Effector CD8-positive, alpha-beta T cell (primary cell): ENCODE results near the gene ZNF446.
"Not testable (repeated sequence)": the region's sequence is repeated elsewhere in the genome, so short reads cannot be mapped to it uniquely, and the experiment has no call there.

Experiments
- DNase-seq: peaks from one replicate; lab custom pipeline; 2025; lab: John Stamatoyannopoulos, UW
- total RNA-seq, 4 experiments: gene quantifications; one replicate each; lab custom pipeline; 2026; lab: John Stamatoyannopoulos, UW

The ZNF446 gene
- 18.8 to 22.0 (median 20.0) reads per million in 4 experiments for total RNA-seq

DNA sequence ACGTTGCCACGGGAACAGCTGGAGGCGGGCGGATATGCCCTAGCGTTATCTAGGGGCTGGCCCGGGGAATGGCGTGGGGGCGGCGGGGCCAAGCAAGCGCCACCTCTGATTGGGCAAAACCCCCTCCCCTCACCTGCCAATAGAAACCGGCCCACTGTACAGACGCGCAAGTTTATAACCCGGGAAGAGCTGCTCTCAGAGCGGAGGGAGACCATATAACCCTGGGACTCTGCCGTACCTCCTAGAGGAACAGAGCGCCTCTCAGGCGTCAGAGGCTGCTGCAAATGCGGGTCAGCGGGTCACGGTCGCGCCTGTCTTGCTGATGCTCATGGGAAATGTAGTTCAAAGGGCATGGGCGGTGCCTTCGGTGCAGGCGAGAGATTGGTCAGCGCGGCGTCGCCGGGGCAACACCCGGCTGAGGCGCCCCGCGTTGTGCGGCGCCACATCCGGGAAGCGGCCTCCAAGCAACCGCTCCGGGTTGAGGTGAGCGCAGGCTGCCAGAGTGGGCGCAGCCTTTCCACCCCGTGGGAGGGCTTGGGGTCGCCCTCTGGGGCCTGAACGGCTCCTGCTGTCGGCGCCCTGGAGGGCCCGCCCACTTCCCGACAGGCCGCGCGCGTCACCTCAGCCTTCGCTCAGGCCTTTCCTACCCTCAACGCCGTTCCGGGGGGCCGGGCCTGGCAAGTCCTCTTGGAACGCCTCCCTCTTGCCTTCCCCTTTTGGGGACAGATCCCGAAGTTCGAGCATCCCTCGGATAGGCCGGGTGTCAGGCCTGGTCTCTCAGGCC lies at the start of gene ZNF446:
Gene ZNF446 (plus strand): TSS at position 639 of the 784 bp plus-strand sequence. CDS start 867 bp downstream, outside the sequence.
- peak; percentile 91 for DNase-seq

DNA sequence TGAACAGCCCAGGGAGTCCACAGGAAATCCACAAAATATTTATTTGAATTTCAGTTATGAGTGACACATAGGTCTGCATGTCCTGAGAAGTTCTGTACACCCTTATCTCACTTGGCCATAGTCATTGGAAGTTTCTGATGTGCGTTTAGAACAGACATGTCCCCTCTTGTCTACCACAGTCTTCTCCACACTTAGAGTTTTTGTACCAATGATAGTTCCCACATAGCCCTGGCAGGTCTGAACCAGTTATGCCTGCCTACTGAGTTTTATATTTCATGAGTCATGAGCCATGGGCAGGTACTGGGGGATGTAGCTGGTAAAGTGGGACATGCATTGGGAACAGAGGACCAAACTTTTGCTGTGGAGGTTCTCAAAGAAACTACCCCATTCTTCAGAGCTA lies 47.5 kb upstream of the ZNF446 start:
- DNase-seq = no peak

DNA sequence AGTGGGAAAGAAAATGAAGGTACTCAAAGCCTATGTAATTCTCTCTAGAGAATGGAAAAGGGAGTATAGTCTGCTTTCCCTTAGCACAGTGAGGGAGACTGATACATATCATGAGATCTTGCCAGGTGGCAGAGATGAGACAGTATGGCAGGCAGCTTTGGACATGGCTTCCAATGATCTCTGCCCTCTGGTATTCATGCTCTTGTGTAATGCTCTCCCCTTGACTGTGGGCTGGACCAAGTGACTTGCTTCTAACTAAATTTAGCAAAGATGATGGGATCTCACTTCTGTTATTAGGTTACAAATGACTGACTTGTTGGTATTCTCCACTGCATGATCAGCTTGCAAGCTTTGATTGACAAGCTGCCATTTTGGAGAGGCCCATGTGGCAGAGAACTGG lies 46.4 kb upstream of the ZNF446 start:
- no peak for DNase-seq

DNA sequence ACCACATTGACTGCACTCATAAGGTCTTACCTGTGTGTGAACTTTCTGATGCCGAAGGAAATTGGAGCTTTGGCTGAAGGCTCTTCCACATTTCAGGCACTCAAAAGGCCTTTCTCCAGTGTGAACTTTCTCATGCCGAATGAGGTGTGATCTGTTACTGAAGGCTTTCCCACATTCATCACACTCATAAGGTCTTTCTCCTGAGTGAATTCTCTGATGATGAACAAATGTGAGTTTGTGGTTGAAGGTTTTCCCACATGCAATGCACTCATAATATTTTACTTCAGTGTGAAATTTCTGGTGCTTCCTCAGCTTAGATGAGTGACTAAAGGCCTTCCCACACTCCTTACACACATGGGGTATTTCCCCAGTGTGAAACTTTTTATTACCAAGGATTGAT lies 41.9 kb upstream of the ZNF446 start:
- no peak for DNase-seq

DNA sequence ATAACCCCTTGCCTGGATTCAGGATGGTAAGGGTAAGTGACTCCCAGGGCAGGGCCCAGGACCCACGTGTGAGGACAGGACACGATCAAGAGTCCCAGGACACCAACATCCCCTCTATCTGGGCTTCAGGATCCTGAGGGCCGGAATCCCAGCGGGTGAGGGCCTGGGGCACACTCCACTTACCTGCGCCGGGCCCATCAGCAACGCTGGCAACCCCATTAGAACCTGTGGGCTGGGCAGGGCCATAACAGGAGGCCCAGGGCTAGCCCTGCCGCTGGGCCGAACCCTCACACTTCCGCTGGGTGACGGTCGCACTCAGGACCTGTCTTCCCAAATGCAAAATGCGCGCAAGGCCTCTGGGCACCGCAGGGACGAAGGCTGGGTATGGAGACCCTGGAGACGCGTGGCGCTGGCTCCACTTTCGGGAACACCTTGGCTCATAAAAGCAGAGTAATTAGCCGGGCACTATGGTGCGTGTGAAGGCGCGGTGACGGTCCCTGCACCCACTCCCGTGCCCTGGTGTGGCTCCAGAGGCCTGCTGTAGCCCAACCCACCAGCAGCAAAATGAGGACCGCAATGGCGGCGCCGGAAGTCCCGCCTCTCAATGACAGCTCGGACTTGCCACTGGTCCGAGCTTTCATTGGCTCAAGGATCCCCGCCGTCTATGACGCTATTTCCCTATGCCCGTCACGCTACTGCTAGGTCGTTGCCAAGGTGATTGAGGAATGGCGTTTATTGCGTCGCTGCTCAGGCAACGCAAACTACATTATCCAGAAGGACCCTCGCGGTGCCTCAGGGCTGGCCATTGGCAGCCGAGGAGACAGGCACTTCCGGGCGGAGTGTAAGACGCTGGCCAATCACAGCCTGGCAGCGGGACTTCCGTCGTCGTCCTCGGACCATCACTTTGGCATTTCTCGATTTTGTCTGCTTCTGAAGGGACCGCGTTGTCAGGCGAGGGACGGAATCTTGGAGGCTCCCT lies 36.3 kb upstream of the ZNF446 start, which contains the start of gene ZNF132:
Gene ZNF132 (minus strand): TSS at position 578 of the 979 bp plus-strand sequence. CDS start 332 bp downstream, at position 246.
- peak; percentile 89 for DNase-seq

DNA sequence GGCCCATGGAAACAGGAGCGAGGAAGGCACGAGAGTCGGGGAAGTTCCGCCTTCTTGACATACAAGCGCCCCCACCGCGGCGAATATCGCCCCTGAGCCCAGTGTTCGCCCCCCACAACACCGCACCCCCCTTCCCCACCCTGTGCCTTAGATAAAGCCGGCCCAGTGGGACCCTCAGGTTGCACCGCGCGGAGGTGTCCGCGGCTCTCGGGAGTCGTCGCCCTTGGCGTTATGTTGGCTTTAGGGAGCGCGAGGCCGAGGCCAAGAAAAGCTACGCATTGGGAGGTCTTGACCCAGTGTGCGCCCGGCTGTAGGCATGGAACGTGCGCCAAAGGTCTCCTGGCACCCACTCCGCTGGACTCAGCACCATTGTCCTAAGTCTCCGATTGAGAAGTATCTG lies 35.6 kb upstream of the ZNF446 start:
- DNase-seq = no peak

DNA sequence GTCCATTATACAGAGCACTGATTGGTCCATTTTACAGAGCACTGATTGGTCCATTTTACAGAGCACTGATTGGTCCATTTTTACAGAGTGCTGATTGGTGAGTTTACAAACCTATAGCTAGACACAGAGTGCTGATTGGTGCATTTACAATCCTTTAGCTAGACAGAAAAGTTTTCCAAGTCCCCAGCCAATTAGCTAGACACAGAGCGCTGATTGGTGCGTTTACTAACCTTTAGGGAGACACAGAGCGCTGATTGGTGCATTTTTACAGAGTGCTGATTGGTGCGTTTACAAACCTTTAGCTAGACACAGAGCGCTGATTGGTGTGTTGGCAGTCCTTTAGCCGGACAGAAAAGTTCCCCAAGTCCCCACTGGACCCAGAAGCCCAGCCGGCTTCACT lies 33.2 kb upstream of the ZNF446 start:
- not testable (repeated sequence) for DNase-seq

DNA sequence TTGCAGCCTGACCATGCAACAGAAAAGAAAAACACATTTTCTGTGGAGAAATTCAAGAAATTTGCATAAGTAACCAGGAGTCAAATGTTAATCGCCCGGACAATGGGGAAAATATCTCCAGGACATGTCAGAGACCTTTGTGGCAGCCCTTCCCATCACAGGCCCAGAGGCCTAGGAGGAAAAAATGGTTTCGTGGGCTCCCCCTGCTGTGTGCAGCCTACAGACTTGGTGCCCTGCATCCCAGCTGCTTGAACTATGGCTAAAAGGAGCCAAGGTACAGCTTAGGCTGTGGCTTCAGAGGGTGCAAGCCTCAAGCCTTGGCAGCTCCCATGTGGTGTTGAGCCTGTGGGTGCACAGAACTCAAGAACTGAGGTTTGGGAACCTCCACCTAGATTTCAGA lies 27.3 kb upstream of the ZNF446 start:
- DNase-seq = not testable (repeated sequence)

DNA sequence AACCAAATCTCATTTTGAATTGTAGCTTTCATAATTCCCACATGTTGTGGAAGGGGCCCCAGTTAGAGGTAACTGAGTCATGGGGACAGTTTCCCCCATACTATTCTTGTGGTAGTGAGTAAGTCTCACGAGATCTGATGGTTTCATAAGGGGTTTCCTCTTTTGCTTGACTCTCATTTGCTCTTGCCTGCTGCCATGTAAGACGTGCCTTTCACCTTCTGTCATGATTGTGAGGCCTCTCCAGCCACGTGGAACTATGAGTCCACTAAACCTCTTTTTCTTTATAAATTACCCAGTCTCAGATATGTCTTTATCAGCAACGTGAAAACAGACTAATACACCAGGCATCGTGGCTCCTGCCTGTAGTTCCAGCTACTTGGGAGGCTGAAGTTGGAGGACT lies 26.2 kb upstream of the ZNF446 start:
- not testable (repeated sequence) for DNase-seq

DNA sequence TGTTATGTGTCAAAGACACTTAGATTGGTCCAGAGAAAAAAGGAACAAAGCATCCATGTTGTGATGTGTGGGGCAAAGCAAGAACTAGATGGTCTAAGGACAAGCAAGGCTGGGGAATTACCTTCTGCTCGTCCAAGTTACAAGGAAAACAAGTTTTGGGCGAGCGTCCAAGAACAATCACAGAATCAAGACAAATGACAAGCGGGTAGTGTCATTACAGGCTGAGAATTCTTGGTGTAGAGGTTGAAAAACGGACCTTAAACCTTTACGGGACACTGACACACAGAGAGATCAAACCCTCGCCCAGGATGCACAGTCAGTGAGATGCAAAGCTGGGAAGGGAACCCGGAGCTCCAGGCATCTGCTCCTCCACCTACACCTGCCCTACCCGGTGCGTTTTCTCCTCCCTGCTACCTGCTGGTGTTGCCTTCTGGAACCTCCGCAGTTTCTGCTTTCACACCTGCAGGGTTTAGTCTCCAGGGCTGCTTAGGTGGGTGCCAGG lies 25.2 kb upstream of the ZNF446 start:
- no peak for DNase-seq

DNA sequence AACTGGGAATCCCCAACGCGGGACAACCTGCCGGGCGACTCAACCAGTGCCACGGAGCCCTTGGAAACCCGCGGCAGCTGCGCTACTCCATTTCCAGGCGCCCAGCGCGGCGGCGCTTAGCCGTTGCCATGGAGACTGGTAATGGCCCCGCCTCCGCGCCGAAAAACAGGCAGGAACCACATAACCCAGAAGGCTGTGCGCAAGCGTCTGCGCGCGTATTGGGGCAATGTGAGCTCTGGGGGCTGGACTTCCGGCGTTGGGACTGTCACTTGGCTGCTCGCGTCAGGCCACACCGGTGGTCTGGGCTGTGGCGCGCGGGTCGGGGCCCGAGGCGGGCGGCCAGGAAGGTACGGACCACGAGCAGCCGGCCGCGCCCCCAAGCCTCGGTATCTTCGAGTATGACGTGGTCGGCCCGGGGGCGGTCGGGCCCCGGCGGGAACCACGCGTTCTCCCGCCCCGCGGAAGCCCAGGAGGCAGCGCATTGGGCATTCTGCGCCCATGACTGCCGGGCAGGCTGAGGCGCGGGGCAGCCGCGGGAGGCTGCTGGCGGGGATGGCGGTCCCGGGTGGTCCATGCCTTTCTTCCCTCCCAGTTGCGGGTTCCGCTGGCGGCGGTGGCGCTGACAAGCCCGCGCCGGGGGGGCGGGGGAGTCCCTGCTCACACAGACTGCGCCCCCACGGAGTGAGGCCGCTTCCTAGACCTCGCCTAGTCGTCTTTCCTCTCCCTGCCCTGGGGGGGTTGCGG lies 24.6 kb upstream of the ZNF446 start, which contains the start of gene ZNF324B:
Gene ZNF324B (plus strand): TSS at position 265 of the 744 bp plus-strand sequence. CDS start 2,080 bp downstream, outside the sequence.
- DNase-seq = peak; percentile 96

DNA sequence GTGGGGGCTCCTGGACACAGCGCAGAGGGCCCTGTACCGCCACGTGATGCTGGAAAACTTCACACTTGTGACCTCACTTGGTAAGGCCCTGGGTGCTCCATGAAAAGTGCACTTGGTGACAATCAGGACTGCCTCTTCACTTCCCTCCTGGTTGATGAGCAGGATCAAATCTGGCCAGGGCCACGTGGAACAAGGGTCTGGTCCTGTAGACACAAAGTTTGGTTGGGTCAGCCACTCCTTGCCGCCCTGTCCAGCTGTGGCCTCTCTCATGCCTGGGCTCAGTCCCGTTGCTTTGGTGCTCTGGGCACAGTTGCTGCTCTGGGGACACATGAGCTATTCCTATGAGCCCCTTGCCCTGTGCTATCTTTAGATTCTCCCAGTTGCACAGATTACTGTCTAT lies 22.4 kb upstream of the ZNF446 start:
- no peak for DNase-seq

DNA sequence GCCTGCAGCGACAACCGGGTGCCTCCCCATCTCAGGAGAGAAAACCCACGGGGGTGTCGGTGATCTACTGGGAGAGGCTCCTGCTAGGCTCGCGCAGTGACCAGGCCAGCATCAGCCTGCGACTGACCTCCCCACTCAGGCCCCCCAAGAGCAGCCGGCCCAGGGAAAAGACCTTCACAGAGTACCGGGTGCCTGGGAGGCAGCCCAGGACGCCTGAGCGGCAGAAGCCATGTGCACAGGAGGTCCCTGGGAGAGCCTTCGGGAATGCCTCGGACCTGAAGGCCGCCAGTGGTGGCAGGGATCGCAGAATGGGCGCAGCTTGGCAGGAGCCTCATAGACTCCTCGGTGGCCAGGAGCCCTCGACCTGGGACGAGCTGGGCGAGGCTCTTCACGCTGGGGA lies 20.8 kb upstream of the ZNF446 start:
- no peak for DNase-seq

DNA sequence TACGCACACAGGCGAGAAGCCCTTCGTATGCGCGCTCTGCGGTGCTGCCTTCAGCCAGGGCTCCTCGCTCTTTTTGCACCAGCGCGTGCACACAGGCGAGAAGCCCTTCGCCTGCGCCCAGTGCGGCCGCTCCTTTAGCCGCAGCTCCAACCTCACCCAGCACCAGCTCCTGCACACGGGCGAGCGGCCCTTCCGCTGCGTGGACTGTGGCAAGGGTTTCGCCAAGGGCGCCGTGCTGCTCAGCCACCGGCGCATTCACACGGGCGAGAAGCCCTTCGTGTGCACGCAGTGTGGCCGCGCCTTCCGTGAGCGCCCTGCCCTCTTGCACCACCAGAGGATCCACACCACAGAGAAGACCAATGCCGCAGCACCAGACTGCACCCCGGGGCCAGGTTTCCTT lies 20.0 kb upstream of the ZNF446 start:
- DNase-seq = no peak

DNA sequence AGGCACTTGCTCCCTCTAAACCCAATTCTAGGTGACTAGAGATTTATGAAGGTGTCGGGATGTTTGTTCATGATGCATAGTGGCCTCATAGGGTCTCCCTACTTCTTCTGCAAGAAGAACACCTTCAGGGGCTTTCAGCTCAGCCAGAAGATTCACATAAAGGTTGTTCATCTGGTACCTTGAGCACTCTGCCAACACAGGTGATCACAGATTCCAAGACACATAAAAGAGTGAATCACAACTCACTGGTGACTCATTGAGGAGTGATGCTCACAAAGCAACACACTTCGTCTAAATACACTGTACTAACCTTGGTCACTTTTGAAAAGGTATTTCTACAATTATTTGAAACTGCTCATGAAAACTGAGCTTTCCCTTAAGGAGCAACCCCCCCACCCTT lies 16.1 kb upstream of the ZNF446 start:
- no peak for DNase-seq

DNA sequence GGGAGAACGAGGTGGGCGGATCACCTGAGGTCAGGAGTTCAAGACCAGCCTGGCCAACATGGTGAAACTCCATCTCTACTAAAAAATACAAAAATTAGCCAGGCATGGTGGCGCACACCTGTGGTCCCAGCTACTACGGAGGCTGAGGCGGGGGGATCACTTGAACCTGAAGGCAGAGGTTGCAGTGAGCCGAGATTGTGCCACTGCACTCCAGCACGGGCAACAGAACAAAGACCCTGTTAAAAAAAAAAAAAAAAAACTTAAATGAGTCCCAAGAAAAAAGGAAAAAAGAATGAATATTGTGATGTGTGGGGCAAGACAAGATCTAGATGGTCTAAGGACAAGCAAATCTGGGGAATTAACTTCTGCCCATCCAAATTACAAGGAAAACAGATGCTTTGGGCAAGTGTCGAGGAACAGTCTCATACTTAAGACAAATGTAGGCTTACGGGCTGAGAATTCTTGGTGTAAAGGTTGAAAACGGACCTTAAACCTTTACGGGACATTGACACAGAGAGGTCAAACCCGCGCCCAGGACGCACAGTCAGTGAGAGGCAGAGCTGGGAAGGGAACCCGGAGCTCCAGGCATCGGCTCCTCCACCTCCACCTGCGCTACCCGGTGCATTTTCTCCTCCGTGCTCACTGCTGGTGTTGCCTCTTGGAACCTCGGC lies 9.9 kb upstream of the ZNF446 start:
- DNase-seq = no peak

DNA sequence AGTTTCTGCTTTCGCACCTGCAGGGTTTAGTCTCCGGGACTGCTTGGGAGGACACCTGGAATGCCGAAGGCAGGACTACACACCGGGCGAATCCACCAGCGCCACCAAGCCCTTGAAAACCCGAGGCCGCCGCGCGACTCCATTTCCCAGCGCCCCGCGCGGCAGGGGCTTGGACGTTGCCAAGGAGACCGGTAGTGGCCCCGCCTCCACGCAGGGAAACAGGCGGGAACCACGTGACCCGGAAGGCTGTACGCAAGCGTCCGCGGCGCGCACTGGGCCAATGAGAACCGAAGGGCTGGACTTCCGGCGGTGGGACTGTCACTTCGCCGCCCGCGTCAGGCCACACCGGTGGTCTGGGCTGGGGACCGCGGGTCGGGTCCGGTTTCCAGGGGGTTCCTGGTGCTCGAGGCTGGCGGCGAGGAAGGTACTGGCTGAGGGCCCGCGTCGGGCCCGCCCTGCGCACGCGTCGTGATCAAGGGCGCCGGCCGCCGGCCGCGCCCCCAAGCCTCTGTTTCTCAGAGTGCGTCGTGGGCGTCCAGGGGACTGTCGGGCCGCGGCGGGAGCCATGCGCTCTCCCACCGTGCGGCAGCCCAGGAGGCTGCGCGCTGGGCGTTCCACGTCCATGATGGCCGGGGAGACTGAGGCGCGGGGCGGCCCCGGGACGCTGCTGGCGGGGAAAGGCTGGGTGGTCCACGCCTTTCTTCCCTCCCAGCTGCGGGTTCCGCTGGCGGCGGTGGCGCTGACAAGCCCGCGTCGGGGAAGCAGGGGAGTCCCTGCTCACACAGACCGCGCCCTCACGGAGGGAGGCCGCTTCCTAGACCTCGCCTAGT lies 9.2 kb upstream of the ZNF446 start, which contains the start of gene ZNF324:
Gene ZNF324 (plus strand): TSS at position 321 of the 830 bp plus-strand sequence. CDS start 2,106 bp downstream, outside the sequence.
- peak; percentile 96 for DNase-seq

DNA sequence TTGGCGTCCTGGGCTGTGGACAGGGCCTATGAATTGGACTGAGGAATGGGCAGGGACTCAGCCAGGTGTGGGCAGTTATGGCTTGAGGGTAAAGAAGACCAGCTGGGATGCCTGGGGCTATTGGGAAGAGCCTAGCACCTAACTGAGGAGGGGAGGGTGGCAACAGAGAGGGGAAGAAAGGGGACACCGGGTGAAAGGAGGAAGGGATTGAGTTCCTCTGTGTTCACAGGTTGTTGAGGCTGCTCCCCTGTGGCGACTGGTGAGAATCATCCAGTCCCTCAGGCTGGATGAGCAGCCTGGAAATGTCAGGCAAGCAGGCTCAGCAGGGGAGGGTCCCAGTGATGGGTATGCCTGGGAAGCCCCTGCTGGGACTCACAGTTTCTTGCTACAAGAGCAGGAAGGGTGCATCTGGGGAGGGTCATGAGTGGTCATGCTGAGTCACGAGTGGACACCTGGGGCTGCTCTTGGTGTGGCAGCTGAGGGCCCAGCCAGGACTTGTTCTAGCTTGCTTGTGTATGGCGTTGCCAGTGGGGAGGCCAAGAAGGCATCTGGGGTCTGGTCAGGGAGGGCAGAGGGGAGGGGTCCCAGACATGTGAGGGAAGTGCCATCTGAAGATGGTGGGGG lies 7.8 kb upstream of the ZNF446 start:
- no peak for DNase-seq
